Islet of Langerhans (tissue), 1 donor: ENCODE measurements around the gene KLRF1.

ENCODE experiments used
- FAIRE-seq: peaks from one replicate; lab custom pipeline; 2011; peaks lifted over from hg19 to GRCh38; lab: Jason Lieb, UNC

KLRF1 gene, protein sequence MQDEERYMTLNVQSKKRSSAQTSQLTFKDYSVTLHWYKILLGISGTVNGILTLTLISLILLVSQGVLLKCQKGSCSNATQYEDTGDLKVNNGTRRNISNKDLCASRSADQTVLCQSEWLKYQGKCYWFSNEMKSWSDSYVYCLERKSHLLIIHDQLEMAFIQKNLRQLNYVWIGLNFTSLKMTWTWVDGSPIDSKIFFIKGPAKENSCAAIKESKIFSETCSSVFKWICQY

GRCh38 chr12:9827209-9827888 is at the start of gene KLRF1:
Gene KLRF1 (plus strand): TSS chr12:9827481. CDS start chr12:9827545, 64 bp downstream.
- FAIRE-seq = no peak

DNA sequence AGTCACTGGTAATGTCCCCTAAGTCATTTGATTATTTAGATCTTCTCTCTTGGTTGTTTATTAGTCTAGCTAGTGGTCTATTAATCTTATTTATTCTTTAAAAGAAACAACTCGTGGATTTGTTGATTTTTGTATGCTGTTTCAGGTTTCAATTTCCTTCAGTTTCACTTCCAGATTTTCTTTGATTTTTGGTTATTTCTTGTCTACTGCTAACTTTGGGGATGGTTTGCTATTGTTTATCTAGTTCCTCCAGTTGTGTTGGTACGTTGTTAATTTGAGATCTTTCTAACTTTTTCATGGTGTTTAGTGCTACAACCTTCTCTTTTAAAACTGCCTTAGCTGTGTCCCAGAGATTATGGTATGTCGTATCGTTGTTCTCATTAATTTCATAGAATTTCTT is 48.1 kb upstream of the KLRF1 start:
- no peak for FAIRE-seq

- FAIRE-seq = no peak
Observed at GRCh38 chr12:9781360-9781759, 45.9 kb upstream of the KLRF1 start.

DNA sequence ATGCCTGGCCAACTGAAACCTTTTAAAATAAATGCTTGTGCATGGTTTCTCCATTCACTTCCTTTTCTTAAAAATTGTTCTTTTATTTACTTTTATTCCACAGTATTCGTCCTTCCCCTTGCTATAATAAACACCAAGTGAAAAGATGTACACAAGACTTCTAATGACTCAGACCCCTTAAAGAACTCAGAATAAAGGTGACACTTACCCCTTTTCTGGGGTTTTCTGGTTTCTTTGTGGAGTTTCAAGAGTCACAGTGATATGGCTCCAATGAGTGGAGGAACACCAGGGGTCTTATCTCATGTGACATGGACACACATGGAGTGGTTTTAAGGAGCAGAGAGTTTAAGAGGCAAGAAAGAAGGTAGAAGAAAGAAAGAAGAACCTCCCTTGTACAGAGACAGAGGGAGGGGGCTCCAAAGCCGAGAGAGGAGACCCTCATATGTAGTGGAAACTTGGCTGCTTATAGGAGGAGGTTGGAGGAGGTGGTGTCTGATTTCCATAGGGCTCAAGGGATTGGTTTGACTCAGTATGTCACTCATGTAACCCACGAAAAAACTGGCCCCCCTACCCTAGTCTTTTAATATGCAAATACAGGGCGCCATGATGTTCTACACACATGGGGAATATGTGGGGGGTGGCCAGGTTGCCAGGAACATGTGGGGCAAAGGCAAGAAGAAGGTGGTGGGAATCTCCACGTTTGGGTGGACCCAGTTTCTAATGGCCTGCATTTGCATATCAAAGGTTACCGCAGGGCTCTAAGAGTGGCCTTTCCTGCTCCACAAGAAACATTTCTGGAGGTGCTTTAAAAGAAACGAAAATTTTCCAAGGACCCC is 44.5 kb upstream of the KLRF1 start:
- no peak for FAIRE-seq

GRCh38 chr12:9784326-9784725 is 43.0 kb upstream of the KLRF1 start:
- FAIRE-seq = no peak

DNA sequence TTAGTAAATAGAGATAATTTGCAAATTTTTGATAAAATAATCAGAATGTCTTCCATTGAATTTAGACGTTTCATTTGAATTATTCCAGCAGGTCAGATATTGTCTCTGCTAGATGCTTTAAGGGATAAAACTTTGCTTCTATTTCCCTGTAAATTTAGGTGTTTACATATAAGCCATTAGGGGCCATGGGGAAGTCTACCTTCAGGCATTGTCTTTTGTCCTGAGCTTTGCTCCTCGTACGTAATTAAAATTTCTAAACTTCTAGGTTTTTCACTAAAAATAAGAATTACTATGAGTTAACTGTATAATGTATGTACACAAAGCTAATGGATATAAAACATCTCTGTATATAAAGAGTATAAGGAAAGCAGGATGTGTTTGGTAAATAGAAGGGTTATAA is 42.5 kb upstream of the KLRF1 start:
- no peak for FAIRE-seq

- no peak for FAIRE-seq
Observed at GRCh38 chr12:9786726-9787717, 40.3 kb upstream of the KLRF1 start.

GRCh38 chr12:9792185-9792900 is 34.9 kb upstream of the KLRF1 start:
- no peak for FAIRE-seq

- FAIRE-seq = no peak
Observed at GRCh38 chr12:9792961-9793617, 34.2 kb upstream of the KLRF1 start.

- FAIRE-seq = no peak
Observed at GRCh38 chr12:9793779-9794395, 33.4 kb upstream of the KLRF1 start.

DNA sequence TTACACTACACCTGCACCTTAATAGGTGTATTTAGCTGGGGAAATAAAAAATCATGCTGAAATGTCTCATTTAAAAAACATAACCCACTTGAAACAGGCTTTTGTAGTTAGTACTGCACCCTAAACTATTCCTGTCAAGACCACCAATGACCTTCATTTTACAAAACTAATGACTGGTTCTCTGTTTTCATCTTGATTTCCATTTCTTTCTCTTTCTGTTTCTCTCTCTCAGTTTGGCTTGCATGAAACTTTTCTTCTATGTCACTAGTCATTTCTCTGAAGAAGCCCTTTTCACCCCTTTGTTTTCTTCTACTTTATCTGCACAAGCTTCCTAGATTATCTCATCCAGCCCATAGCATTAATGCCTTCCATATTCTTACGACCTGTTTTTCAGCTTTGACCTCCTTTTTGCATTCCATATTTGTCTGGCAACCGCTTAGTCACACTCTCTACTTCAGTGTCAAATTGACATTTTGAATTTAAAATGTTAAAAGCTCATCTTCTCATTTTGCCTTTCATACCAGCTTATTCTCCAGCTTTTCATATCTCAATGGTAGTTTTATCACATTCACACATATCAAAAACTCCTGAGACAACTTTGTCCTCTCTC is 32.7 kb upstream of the KLRF1 start:
- FAIRE-seq = no peak

DNA sequence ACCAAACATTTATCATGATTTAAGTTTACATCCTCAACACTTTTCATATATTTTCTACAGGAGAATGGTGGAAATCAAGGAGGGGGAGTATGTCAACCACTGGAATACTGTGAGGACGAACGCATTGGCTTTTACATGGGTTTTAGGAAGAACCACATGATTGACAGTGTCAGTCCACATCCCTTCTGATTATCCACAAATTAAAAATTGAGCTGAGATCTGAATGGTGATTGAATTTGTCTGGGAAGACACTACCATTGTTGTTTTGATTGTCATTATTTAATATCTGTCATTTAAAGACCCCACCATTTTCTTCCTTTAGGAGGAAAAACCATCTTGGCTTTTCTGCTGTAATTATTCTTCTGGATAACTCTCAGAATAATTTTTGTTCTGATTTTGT is 31.3 kb upstream of the KLRF1 start:
- no peak for FAIRE-seq

- no peak for FAIRE-seq
Observed at GRCh38 chr12:9796346-9796745, 30.9 kb upstream of the KLRF1 start.

GRCh38 chr12:9796971-9797370 is 30.3 kb upstream of the KLRF1 start:
- FAIRE-seq = no peak

DNA sequence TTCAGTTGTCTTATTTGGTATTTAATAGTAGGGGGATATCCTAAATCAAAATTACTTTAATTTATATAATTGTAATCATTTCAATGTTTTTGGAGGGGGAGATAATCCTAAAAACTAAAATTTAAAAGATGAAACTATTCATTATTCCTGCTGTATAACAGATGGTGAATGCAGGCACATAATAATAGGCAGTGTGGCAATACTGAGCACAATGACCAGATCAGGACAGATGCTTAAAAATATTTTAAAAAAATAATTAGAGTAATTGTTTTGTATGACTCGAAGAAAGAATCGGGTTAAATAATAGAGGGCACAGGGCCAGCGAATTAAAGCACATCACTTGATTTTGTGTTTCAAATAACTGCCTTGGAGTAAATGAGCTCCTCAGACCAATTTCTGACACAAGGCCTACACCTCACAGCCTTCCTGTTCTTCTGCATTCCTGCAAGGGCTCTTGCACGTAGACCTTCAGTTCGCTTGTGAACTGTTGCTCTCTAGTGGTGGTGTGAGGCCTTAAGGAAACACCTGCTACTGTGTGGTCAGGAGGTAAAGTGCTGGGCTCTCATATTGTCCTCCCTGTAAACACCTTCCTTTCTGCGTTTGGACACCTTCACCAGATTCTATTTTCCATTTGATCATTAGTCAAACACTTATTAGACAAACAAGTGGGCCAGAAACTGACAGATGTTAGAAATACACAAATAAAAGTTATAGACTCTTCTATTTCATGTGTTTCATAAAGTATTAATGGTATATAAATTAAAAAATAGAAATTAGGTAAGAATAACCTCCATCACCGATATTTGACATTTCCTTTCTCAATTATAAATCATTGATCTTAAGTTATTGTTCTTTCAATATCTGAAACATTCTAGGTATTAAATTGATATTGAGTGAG is 29.3 kb upstream of the KLRF1 start:
- FAIRE-seq = no peak

DNA sequence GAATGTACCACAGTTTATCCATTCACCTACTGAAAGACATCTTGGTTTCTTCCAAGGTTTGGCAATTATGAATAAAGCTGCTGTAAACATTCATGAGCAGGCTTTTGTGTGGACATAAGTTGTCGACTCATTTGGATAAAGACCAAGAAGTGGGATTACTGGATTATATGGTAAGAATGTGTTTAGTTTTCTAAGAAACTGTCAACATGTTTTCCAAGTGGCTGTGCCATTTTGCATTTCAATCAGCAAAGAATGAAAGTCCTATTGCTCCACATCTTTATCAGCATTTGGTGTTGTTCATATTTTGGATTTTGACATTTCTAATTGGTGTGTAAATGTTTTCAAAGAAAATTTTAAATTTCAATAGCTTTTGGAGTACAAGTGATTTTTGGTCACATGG is 27.3 kb upstream of the KLRF1 start:
- FAIRE-seq = no peak

DNA sequence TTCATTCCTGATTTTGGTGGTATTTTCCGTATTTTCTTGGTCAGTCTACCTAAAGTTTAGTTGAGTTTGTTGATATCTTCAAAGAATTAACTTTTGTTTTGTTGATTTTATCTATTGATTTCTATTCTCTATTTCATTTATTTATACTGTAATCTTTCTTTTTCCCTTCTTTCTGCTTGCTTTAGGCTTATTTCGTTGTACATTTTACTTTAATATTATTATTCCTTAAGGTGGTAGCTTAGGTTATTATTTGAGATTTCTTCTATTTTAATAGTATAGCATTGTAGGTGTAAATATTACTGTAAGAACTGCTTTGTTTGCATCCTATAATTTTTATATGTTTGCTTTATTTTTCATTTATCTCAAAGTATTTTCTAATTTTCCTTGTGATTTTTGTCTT is 21.4 kb upstream of the KLRF1 start:
- no peak for FAIRE-seq

- FAIRE-seq = no peak
Observed at GRCh38 chr12:9806714-9807113, 20.6 kb upstream of the KLRF1 start.

DNA sequence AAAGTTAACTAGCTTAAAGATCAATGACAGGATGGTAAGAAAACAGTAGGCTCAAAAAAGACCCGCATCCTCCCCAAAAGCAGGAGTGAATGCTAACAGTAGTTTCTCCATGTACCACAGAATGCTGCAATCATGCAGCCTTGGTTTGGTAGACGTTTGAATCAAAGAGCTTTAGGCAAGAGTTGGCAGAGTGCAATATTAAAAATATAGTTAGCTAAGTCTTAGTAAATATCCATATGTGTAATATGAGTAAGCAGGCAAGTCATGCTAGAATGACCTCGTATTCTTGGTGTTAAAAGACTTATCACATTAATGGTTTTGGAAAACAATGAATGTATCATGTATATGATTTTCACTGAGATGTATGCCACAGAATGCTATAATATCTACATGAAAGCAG is 18.8 kb upstream of the KLRF1 start:
- no peak for FAIRE-seq
